ENCODE measurements around the gene XK. TPM values are rescaled to one million over a fixed set of nuclear protein-coding genes. Genes with fewer than 3 reads are reported as not detected.

XK gene
- polyA plus RNA-seq, 3 donors = 0.05 TPM; not detected in 2

DNA sequence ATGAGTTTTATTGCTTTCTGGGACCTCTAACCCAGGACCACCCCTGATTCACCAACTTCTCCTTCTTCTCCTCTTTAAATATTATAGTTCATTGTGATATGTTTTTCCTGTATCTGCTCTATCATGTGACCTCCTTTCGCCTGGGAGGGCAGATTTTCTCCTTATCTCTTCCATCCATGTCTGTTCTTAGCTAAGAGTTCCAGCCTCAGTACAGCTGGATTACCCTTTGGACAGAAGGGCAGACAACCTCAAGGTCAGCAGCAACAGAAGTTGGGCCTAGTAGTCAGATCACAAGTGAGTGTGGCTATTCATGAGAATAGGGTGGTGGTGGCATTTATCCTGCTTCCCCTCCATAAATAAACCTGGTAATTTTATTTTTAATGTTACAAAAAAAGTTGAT lies 5.7 kb upstream of the XK start:
- Histone ChIP-seq H3K36me3 (replicated peaks in 1 of 2; ENCODE audit: control insufficient read depth in 1 of 2, insufficient read depth in 2 of 2, low read length in 2 of 2) (no peaks in the 10 kb centered on the region), H2AFZ (ENCODE audit: insufficient read depth, low read depth, low read length, poor library complexity, severe bottlenecking) (no peak overlapping the region), H3K27ac (ENCODE audit: low read depth in 1 of 2, low read length in 2 of 2) (no peak overlapping the region), H3K4me2 (replicated peaks; ENCODE audit: extremely low read depth, low read length, poor library complexity, severe bottlenecking) (no peak overlapping the region), H3K9me3 (replicated peaks in 1 of 2; ENCODE audit: control insufficient read depth in 1 of 2, insufficient read depth in 1 of 2, low read length in 2 of 2) (no peaks in the 10 kb centered on the region), H3K79me2 (ENCODE audit: insufficient read depth, low read length) (no peaks in the 10 kb centered on the region), H3K27me3 (ENCODE audit: control insufficient read depth in 2 of 2, insufficient read depth in 2 of 2, low read length in 2 of 2) (no peaks in the 10 kb centered on the region), H3K4me1 (ENCODE audit: control insufficient read depth in 1 of 2, insufficient read depth in 2 of 2, low read length in 2 of 2) (no peaks in the 10 kb centered on the region), H3K9ac (ENCODE audit: insufficient read depth, low read length, poor library complexity, severe bottlenecking) (no peak overlapping the region), H3K4me3 (replicated peaks in 1 of 3; ENCODE audit: low read depth in 2 of 3, low read length in 3 of 3) (no peak overlapping the region), H4K20me1 (ENCODE audit: insufficient read depth, low read length) (no peaks in the 10 kb centered on the region)
- no peaks in the 10 kb centered on the region for H3K4me1 Mint-ChIP-seq
- no peaks in the 10 kb centered on the region for H3K36me3 Mint-ChIP-seq
- H3K4me3 Mint-ChIP-seq = no peak overlapping the region
- TF ChIP-seq, protein P1, sequence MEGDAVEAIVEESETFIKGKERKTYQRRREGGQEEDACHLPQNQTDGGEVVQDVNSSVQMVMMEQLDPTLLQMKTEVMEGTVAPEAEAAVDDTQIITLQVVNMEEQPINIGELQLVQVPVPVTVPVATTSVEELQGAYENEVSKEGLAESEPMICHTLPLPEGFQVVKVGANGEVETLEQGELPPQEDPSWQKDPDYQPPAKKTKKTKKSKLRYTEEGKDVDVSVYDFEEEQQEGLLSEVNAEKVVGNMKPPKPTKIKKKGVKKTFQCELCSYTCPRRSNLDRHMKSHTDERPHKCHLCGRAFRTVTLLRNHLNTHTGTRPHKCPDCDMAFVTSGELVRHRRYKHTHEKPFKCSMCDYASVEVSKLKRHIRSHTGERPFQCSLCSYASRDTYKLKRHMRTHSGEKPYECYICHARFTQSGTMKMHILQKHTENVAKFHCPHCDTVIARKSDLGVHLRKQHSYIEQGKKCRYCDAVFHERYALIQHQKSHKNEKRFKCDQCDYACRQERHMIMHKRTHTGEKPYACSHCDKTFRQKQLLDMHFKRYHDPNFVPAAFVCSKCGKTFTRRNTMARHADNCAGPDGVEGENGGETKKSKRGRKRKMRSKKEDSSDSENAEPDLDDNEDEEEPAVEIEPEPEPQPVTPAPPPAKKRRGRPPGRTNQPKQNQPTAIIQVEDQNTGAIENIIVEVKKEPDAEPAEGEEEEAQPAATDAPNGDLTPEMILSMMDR (IDR thresholded peaks at IDR 0.05) = no peak
- WGBS (ENCODE audit: insufficient coverage) = no CpG with 5 or more reads among the region's 1 CpG
- intact Hi-C loops (cut with micrococcal nuclease) = no loop called here
- no peaks in the 10 kb centered on the region for H3K9me3 Mint-ChIP-seq
- peaks cover 1 to 2% (median 2%) of the 10 kb centered on the region in 3 donors for H3K27me3 Mint-ChIP-seq (ENCODE audit: low read depth in 3 of 3)
- no peak overlapping the region for H3K27ac Mint-ChIP-seq
- DNase-seq = no peak

DNA sequence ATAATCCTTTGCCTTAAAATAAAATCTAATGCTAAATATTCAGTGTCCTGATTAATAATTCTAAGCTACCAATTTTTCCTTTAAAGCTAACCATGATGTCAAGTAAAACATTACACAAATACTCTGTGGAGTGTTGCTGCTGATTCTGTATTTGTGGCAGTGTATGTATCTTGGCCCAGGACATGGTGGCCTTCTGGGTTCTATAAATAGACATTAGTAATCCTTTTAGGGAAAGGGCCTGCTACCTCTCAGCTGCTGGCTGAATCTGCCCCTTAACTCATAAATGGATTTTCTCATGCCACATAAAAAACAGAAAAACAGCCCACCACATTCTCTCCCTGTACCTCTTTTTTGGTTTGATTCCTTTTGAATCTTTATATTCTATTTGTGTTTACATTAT lies 1.2 kb upstream of the XK start:
- Histone ChIP-seq H4K20me1 (ENCODE audit: insufficient read depth, low read length) (no peaks in the 10 kb centered on the region), H3K36me3 (replicated peaks in 1 of 2; ENCODE audit: control insufficient read depth in 1 of 2, insufficient read depth in 2 of 2, low read length in 2 of 2) (no peaks in the 10 kb centered on the region), H3K4me1 (ENCODE audit: control insufficient read depth in 1 of 2, insufficient read depth in 2 of 2, low read length in 2 of 2) (peaks cover 6 to 8% of the 10 kb centered on the region in 2 donors), H2AFZ (ENCODE audit: insufficient read depth, low read depth, low read length, poor library complexity, severe bottlenecking) (no peak overlapping the region), H3K27me3 (ENCODE audit: control insufficient read depth in 2 of 2, insufficient read depth in 2 of 2, low read length in 2 of 2) (peaks cover 4 to 10% of the 10 kb centered on the region in 2 donors), H3K27ac (ENCODE audit: low read depth in 1 of 2, low read length in 2 of 2) (no peak overlapping the region), H3K4me3 (replicated peaks in 1 of 3; ENCODE audit: low read depth in 2 of 3, low read length in 3 of 3) (no peak overlapping the region), H3K79me2 (ENCODE audit: insufficient read depth, low read length) (no peaks in the 10 kb centered on the region), H3K9me3 (replicated peaks in 1 of 2; ENCODE audit: control insufficient read depth in 1 of 2, insufficient read depth in 1 of 2, low read length in 2 of 2) (no peaks in the 10 kb centered on the region), H3K4me2 (replicated peaks; ENCODE audit: extremely low read depth, low read length, poor library complexity, severe bottlenecking) (no peak overlapping the region), H3K9ac (ENCODE audit: insufficient read depth, low read length, poor library complexity, severe bottlenecking) (no peak overlapping the region)
- no peak for DNase-seq
- TF ChIP-seq, protein P1 (IDR thresholded peaks at IDR 0.05) = no peak
- H3K27me3 Mint-ChIP-seq (ENCODE audit: low read depth in 3 of 3) = peaks cover 6 to 19% (median 19%) of the 10 kb centered on the region in 3 donors
- H3K9me3 Mint-ChIP-seq = peaks cover 0 to 4% (median 0%) of the 10 kb centered on the region in 7 donors
- H3K4me1 Mint-ChIP-seq = peaks cover 6% of the 10 kb centered on the region
- no peak overlapping the region for H3K4me3 Mint-ChIP-seq
- H3K27ac Mint-ChIP-seq = no peak overlapping the region
- intact Hi-C loops (cut with micrococcal nuclease) = no loop called here
- H3K36me3 Mint-ChIP-seq = no peaks in the 10 kb centered on the region
